Daoy (cell line): ENCODE measurements around the gene OXGR1. TPM values are rescaled to one million over a fixed set of nuclear protein-coding genes. Genes with fewer than 3 reads are reported as not detected.
A peak's percentile ranks its signal among the peaks of the same experiment; 100 is the strongest.
"Not testable (repeated sequence)": the region's sequence is repeated elsewhere in the genome, so short reads cannot be mapped to it uniquely, and the experiment has no call there.

Experiments used
- DNase-seq: peaks from one replicate; pipeline ENCODE4 v3.0.0-alpha.2; 2015; ENCODE audit warnings: low read depth
- total RNA-seq: library from RNA; depleted of rRNA; stranded (reverse); fragments of >200 nt; shearing (Covaris generic); gene quantifications from 2 replicates; pipeline ENCODE4 v1.2.3, GENCODE V29; 2014; rRNA removed

The OXGR1 gene
- total RNA-seq = 0.06 TPM in 1 of 2 replicates, not detected in the other

DNA sequence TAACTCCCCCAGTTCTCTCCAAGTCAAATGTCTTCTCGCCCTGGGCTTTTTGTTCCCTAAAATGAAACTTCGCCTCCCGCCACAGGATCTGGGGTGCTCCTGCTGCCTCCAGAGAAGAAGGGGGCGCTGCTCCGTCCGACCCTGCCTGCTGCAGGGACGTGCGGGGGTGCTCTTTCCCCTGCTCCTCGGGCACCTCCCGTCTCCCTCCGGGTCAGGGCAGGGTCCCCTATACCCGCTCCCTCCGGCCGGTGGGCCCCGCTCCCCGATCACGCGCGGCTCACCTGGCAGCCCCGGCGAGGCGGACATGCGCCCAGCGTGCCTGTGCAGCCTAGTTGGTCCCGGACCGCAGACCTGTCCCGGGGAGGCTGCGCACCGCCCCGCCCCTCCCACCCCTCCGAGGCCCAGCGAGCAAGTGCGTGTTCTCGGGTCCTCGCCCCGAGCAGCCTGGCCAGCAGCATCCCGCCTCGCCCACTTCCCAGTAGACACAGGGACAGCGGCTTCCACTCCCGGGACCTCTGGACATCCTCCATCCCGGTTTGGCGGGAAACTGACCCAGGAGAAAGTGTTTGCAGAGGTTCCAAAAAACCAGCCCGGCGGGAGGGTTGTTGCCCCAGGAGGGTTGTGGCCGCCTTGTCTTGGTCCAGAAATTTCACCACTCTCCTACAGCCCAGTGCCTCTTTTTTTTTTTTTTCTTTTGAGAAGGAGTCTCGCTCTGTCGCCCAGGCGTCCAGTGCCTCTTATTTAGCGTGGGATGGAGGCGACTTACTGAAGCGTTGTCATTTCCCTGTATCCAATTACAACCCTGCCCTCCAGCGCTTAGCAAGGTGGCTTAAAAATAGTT is at the start of gene OXGR1:
OXGR1 (minus strand) TSS at position 460 of the 841 bp plus-strand sequence. CDS start 6,717 bp downstream, outside the sequence.
- DNase-seq = peak; percentile 11

DNA sequence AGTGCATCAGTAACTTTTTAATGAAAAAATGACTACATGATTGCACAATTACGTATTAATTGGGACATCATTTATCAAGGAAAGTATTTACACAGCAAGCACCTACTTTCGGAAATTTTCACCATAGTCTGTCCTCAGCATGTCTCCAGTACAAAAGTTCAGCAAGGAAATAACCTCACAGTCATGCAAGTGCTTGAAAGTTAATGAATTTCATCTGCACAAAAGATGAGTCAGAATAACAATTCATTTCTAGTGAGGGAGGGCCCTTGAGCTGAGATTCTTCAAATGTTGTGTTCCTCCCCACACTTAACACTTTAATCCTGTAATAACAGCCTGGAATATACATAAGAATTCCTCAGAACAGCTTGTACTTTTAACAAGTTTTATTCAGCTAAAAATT is 49.0 kb upstream of the OXGR1 start:
- peak; percentile 4 for DNase-seq

DNA sequence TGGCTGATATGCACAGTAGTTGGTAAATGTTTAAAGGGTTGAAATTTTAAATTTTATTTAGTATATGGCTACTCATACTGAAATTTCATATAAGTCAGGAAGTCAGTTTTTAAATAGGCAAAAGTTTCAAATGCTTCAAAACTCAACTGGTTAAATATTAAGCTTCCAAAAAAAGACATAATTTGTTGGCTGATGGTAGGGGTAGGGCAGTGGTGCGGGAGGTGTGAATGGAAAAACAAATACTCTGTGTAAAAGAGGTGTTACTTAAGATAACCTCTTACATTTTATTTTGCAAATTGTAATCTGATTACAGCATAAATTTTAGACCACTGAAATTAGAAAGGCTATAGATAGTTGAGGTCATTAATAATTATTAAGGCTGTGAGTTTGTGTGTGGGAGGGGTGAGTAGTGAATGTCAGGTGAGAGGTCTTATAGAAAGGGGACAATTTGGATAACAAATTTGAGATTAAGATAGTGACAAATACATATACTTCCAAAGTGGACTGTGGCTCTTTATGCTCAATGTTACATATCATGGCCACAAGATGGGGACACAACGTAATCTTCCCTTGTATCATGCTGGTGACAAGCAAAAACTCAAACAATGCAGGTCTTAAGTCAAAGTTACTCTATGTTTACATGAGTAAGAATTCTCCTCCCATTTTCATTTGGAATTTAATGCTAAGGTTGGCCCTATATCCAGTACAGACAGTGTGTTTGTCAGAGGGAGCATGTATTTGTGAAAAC is 36.6 kb upstream of the OXGR1 start:
- peak; percentile 20 for DNase-seq

DNA sequence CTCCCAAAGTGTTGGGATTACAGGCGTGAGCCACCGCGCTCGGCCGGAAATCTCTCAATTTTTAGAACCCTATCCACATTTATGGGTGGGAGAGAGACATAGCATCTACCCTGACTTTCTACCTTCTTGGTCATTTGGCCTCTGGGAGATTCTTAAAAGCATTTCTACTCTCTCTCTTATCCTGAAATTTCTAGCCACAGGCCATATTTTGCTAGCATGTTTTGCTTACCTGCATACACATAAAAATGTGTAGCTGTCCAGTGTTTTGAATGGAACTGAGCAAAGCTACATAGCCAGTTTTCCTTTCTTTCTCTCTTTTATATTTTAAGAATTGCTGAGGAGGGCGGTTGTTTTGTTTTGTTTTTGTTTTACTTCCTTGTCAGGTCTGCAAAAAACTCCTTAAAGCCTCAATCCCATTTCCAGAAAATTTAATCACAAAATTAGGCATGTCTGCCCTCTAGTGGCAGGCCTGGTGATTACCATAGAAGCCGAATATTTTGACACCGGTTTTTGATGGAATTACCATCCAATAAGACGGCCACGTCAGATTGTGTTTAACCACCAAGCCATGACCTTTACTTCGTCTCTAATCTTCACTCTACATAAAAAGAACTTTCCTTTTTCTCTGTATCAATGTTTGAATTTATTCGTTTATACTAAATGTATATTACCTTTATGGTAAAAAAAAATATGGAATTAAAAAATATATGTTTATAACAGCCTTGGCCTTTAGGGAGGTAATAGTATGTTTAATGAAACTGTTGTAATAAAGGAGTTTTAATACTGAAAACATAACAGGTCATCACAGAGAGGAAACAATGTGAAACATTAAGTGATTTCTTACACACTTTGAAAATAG is 34.4 kb upstream of the OXGR1 start:
- peak; percentile 21 for DNase-seq

DNA sequence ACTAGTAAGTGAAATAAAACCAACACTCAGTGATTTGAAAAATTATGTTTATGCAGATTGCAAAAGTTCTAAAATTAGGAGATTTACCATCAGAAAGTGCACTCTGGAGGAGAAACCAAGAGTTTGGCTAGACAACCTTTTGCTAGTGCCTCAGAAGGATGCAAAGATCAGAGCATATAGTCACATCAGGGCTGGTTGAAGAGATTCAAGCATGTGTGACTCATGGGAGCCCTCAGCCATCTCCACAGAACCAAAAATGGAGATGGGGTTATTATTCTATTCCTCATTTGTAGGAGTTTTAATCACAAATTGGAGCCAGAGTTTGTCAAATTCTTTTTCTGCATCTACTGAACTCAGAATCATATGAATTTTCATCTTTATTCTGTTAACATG is 32.9 kb upstream of the OXGR1 start:
- no peak for DNase-seq

DNA sequence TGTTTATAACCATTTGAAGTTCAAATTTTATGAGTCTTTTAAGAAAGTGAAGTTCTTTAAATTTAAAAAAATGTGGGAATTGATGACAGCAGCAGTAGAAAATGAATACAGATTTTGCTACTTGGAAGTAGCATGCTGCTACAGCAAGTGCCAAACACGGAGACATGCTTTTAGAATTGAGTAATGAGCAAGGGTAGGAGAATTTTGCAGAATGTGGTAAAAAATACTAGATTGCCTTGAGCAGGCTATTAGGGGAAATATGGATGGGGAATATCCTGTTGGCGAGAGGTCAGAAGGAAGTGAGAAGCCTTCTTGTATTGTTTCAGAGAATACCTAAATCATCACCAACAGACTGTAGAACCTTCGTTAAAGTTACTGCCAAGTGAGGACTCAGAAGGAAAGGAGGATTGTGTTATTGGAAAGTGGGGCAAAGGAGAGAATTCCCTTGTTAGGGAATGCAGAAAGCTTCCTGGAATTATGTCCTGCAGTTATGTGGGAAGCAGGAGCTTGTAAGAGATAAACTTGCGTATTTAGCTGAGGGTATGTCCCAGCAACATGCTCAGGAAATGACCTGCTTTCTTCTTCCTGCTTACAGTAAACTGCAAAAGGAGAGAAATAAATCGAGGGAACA is 32.4 kb upstream of the OXGR1 start:
- DNase-seq = no peak

DNA sequence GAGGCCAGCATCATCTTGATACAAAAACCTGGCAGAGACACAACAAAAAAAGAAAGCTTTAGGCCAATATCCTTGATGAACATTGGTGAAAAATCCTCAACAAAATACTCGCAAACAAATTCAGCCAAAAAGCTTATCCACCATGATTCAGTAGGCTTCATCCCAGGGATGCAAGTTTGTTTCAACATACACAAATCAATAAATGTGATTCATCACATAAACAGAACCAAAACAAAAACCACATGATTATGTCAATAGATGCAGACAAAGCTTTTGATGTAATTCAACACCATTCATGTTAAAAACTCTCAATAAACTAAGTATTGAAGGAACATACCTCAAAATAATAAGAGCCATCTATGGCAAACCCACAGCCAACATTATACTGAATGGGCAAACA is 29.5 kb upstream of the OXGR1 start:
- DNase-seq = not testable (repeated sequence)

DNA sequence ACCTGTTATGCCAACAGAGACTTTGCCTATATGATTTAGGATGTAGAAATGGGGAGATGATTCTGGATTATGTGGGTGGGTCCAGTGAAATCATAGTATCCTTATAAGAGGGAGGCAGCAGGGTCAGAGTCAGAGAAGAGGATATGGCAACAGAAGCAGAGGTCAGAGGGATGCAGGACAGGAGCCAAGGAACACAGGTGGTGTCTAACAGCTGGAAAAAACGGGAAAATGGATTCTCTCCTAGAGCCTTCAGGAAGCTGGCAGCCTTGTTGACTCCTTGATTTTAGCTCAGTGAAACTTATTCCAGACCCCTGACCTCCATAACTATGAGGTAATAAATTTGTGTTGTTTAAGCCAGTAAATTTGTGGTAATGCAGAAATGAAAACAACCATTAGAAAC is 28.8 kb upstream of the OXGR1 start:
- DNase-seq = no peak

DNA sequence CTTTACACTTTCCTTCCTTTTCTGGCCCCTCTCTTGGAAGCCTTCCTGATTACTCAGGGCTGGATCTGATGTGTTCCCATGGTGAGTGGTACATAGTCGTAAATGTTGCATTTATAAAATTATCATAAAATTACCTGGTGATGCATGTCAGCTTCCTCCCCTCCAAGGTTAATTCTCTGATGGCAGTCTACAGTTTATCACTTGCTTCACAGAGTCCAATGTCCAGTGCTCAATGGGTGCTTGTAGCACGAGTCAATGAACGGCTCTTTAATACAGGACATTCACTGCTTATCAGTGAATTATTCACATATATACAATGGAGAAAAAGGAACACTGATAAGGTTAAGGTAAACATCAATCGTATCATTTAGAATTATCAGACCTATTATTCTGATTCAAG is 27.0 kb upstream of the OXGR1 start:
- DNase-seq = no peak

DNA sequence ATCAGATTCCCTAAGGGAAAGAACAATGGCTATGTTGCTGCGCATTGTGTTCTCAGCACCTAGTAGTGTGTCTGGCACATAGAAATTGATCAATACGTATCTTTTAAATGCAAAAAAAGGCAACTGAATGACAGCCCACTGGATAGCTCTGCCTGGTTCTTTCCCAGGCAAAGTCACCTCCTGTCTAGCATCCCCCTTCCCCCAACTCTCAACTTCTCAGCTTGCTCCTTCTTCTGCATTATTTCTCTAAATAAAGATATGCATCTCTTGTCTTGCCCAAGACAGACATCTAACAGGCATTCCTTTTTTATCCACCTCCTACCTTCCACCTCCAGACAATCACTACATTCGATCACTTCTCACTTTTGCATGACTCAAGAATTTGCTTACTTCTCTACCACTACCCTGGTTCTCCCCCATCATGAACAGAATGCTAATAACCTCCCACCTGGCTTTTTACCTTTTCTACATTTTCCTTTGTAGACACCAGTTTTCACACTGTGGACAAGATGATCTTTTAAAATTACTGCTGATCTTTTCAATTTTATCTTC is 26.5 kb upstream of the OXGR1 start:
- no peak for DNase-seq

DNA sequence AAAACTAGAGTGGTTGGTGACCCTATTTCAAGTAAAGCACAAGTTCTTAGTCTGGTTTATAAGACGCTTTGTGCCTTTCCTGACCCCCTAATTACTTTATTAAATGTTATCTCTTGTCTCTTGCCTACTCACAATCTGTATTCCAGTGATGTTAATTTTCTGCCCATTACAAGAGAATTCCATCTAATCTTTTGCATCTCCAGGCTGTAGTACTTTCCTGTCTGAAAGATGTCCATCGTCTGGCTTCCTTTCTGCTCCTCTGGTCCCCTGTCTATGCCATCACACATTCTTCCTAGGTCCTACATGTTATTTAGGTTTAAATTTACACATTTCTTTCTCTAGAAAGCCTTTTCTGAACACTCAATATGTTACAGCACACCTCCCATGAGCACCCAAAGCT is 25.9 kb upstream of the OXGR1 start:
- DNase-seq = no peak

DNA sequence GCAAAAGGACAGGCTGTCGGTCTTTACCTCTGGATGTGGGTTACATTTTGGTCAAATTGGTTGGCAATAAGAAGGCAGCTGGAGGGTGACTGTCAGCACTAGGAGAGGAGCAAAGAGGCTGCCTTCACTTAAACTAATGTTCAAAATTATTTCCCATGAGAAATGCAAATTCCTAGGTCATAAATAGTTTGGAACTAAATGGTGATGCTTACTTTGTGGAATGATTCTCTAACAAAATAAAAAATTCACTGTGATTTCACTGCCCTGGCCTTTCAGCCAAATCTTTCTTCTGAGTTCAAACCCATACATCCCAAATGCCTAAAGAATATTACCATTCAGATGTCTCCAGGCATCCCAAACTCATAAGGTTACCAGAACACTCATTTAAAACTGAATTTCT is 25.0 kb upstream of the OXGR1 start:
- DNase-seq = no peak

DNA sequence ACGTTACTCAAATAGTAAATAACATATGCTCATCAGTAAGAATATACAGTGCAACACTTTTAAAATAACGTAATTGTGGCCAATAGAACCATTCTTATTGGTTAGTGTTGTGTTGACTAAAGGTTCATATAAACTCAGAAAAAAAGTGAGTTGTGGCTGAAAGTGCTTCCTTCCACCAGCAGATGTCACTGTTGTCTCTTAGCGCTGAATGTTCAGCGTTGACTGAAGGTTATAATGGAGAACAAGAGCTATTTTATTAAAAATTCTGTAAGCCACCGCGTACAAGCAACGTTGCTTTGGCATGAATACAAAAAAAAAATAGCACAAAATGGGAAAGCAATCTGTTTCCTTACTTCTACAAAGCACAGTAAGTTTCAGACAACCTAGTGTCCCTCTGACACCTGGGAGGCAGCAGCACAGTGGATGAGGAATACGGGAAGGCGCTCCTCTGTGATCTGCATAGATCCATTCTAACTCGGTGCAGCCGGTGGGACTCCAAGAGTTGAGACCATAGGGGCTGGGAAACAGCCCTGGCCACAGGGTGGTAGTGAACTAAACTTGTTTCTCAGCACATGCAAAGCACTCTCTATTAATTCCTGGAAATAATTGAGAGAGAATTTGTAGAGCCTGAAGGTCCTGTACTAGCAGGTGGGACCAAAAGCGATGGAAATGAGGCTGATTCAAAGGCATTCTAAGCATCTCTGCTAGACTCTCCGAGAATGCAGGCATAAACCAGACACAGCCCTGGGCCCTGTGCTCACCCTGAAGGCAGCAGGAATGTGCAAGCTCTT is 23.9 kb upstream of the OXGR1 start:
- peak; percentile 29 for DNase-seq

DNA sequence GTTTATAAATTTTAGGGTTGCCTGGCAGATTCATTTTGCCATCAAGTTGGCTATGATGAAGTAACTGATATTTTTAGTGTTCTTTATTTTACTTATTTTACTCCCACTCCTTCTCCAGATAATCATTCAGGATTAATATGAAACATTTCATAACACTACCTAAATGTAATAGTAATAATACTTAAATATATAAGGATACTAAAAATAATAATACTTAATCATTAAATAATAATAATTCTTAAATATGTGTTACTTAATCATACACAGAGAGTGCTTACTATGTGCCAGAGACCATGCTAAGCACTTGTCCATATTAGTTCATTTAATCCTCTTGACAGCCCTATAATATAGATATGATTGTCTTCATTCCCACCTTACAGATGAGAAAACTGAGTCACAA is 23.0 kb upstream of the OXGR1 start:
- DNase-seq = no peak

DNA sequence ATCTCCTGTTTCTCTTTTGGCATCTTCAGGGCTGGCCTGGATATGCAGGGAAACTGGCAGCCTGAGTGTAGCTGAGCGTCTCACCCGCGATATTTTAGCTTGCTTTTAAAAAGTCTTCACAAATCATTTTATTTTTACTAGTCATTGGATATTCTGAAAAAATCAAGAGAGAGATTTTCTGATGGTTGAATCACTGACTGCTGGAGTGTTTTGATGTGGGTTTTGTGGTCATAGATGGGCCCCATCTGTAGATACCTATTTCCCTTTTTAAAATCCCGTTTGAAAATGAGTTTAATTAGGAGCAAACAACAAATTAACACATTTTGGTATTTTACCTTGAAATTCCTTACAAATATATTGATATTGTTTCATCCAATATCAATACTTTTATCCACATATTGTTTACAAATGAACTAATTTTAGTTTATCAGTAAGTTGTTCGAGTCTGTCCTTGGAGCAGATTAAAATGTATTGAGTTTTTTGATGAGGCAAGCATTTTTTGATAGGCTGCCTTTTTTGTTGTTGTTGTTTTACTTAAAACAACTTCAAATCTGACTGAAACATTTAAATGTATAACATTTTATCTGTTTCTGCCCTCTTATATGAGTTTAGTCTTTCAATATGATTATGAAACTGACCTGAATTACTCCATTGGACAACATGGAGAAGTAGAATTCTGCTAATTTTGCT is 21.5 kb upstream of the OXGR1 start:
- peak; percentile 23 for DNase-seq

DNA sequence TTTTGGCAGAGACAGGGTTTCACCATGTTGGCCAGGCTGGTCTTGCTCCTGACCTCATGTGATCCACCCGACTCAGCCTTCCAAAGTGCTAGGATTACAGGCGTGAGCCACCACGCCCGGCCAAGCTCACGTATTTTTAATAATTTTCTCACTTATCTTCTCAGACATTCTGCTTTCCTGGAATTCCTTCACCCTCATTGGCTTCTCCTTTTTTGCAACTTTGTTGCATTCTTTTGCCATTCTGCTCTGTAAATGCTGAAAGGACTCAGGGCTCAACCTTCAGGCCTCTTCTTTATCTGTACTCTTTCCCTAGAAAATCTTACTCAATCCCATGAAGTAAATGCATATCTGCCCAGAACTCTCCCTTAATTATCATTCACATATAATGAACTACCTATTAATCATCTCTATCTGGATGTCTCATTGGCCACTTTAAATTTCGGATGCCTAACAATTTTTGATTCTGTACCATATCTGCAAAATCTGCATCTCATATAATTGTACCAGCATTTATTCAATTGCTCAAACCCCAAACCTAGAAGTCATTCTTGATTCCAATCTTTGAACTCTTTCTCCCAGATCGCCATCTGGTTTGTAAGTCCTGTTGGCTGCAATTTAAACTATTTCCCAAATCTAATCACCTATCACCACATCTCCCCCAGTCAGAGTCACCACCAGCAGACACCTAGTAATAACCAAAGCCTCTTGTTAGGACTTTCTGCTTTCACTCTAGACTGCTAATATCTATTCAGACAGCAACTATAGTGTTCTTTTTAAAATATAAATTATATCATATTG is 18.2 kb upstream of the OXGR1 start:
- no peak for DNase-seq

DNA sequence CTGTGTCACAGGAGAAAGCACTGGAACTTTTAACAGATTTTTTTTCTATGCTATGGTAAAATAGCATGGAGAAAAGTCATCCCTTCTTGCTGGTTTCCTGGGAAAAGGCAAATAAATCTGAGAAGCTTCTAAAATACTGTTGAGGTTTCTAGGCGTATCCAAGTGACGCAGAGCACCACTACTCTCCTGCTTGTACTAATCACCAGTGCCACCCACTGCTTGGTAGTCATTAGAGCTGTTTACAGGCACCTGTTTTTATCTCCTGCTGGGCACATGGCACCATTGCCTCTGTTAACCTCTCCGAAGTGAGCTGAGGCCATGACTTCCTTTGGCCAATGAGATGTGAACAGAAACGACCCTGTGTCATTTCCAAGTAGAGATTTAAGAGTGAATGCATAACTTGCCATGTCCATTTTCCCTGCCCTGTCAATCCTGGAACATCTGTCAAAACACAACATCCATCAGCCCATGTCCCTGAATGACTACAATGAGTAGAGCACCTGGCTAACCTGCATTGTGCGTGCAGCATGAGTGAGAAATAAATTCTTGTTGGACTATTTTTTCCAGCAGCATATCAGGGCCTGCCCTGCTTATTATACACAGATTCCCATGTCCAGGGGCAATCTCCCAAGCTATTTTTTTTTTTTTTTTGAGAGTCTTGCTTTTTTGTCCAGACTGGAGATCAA is 17.3 kb upstream of the OXGR1 start:
- no peak for DNase-seq

DNA sequence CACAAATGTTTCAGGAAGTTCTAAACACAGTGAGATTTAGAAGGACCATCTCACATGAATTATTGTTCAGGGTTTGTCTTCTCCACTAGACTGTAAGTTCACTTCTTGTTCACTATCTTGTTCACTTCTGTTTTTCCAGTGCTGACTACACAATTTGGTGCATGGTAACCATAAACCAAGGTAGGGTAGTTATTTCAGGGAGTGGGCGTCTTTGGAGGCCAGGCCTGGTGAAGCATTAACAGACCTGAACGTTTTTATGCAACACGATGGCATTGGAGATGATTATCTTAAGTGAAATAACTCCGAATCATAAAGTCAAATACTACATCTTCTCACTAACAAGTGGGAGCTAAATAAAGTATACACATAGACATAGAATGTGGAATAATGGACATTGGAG is 14.4 kb upstream of the OXGR1 start:
- no peak for DNase-seq
